MM.1S (cell line): ENCODE measurements around the gene PRM2.
"Not testable (repeated sequence)": the region's sequence is repeated elsewhere in the genome, so short reads cannot be mapped to it uniquely, and the experiment has no call there.

Experiments
- DNase-seq: peaks from one replicate; pipeline ENCODE4 v3.0.0-alpha.2; 2015
- H2AFZ ChIP-seq: fragments of 300-600 bp; sonication (generic); 2 replicates; pipeline ENCODE4 v1.6.0; 2016; ENCODE audit warnings: antibody characterized with exemption, low read length
- H3F3A ChIP-seq: fragments of 300-600 bp; sonication (generic); 2 replicates; pipeline ENCODE4 v1.6.1; 2016; ENCODE audit warnings: mild to moderate bottlenecking, antibody characterized with exemption, low read length, moderate library complexity, mixed read lengths; ENCODE audit not compliant: insufficient read depth
- H3K27ac ChIP-seq: fragments of 300-600 bp; sonication (generic); 2 replicates; pipeline ENCODE4 v1.5.1; 2016; ENCODE audit warnings: mild to moderate bottlenecking, low read length
- H3K27me3 ChIP-seq: fragments of 300-600 bp; sonication (generic); replicated peaks from 2 replicates; pipeline ENCODE4 v1.6.0; 2016; ENCODE audit warnings: low read length; ENCODE audit not compliant: insufficient read depth
- H3K36me3 ChIP-seq: fragments of 300-600 bp; sonication (generic); replicated peaks from 2 replicates; pipeline ENCODE4 v1.6.1; 2016; ENCODE audit warnings: mild to moderate bottlenecking, low read length, mixed read lengths; ENCODE audit not compliant: insufficient read depth
- H3K4me1 ChIP-seq: fragments of 300-600 bp; sonication (generic); 2 replicates; pipeline ENCODE4 v1.6.1; 2016; ENCODE audit warnings: low read length, mixed read lengths
- H3K4me2 ChIP-seq: fragments of 300-600 bp; sonication (generic); 2 replicates; pipeline ENCODE4 v1.6.0; 2016; ENCODE audit warnings: low read depth, low read length
- H3K4me3 ChIP-seq: fragments of 300-600 bp; sonication (generic); 2 replicates; pipeline ENCODE4 v1.5.1; 2016; ENCODE audit warnings: low read length, mixed read lengths
- H3K79me2 ChIP-seq: fragments of 300-600 bp; sonication (generic); 2 replicates; pipeline ENCODE4 v1.6.1; 2016; ENCODE audit warnings: mixed run types, low read length, mixed read lengths
- H3K9ac ChIP-seq: fragments of 300-600 bp; sonication (generic); 2 replicates; pipeline ENCODE4 v1.6.1; 2016; ENCODE audit warnings: low read length, mixed read lengths
- H3K9me2 ChIP-seq: fragments of 300-600 bp; sonication (generic); replicated peaks from 2 replicates; pipeline ENCODE4 v1.6.1; 2016; ENCODE audit warnings: mild to moderate bottlenecking, low read length, mixed read lengths; ENCODE audit not compliant: insufficient read depth
- H3K9me3 ChIP-seq: fragments of 300-600 bp; sonication (generic); replicated peaks from 2 replicates; pipeline ENCODE4 v1.6.1; 2016; ENCODE audit warnings: mild to moderate bottlenecking, low read length, mixed read lengths; ENCODE audit not compliant: insufficient read depth
- H4K20me1 ChIP-seq: fragments of 300-600 bp; sonication (generic); 2 replicates; pipeline ENCODE4 v1.6.1; 2016; ENCODE audit warnings: mild to moderate bottlenecking, low read length, moderate library complexity, mixed read lengths; ENCODE audit not compliant: insufficient read depth
- CTCF ChIP-seq: fragments of 300-600 bp; sonication (generic); IDR thresholded peaks from 2 replicates; pipeline ENCODE4 v1.5.1; 2016; ENCODE audit warnings: antibody characterized with exemption, low read length, mixed read lengths
- EZH2 ChIP-seq: fragments of 300-600 bp; sonication (generic); optimal IDR thresholded peaks from 2 replicates; pipeline ENCODE3; 2017; ENCODE audit warnings: low read depth, mild to moderate bottlenecking, antibody characterized with exemption, low read length, mixed read lengths
- EZH2phosphoT487 ChIP-seq: fragments of 300-600 bp; sonication (generic); IDR thresholded peaks from 2 replicates; pipeline ENCODE4 v1.6.1; 2018; ENCODE audit warnings: antibody characterized with exemption, low read length

Gene PRM2

GRCh38 chr16:11290102-11290893 is 14.0 kb upstream of the PRM2 start:
- no peaks in the 10 kb centered on the region for H3F3A ChIP-seq
- no peaks in the 10 kb centered on the region for H3K9me2 ChIP-seq
- peaks cover 33% of the 10 kb centered on the region for H3K27me3 ChIP-seq
- no peak overlapping the region for H3K4me3 ChIP-seq
- H3K9ac ChIP-seq: no peak overlapping the region
- H3K4me1 ChIP-seq: no peaks in the 10 kb centered on the region
- no peak overlapping the region for H3K27ac ChIP-seq
- H4K20me1 ChIP-seq: no peaks in the 10 kb centered on the region
- H3K9me3 ChIP-seq: no peaks in the 10 kb centered on the region
- H3K4me2 ChIP-seq: no peak overlapping the region
- no peaks in the 10 kb centered on the region for H3K79me2 ChIP-seq
- TF ChIP-seq EZH2 (no peak), EZH2phosphoT487 (no peak), CTCF (no peak)
- no peaks in the 10 kb centered on the region for H3K36me3 ChIP-seq
- no peak for DNase-seq
- no peak overlapping the region for H2AFZ ChIP-seq

GRCh38 chr16:11289696-11290095 is 13.4 kb upstream of the PRM2 start:
- H3K9ac ChIP-seq, H3K9me2 ChIP-seq, H2AFZ ChIP-seq, H3K79me2 ChIP-seq, H4K20me1 ChIP-seq, H3F3A ChIP-seq, H3K4me2 ChIP-seq, H3K4me1 ChIP-seq, H3K36me3 ChIP-seq, H3K4me3 ChIP-seq, H3K27ac ChIP-seq, DNase-seq, H3K9me3 ChIP-seq: not testable (repeated sequence)
- H3K27me3 ChIP-seq: peaks cover 27% of the 10 kb centered on the region

- Histone ChIP-seq H3K79me2 (no peaks in the 10 kb centered on the region), H4K20me1 (no peaks in the 10 kb centered on the region), H3K9me3 (no peaks in the 10 kb centered on the region), H3F3A (no peaks in the 10 kb centered on the region), H3K27me3 (peaks cover 23% of the 10 kb centered on the region), H3K4me3 (no peak overlapping the region), H3K4me1 (no peaks in the 10 kb centered on the region), H3K9me2 (no peaks in the 10 kb centered on the region), H3K36me3 (no peaks in the 10 kb centered on the region), H2AFZ (no peak overlapping the region), H3K4me2 (no peak overlapping the region), H3K9ac (no peak overlapping the region), H3K27ac (no peak overlapping the region)
- DNase-seq: no peak
- TF ChIP-seq CTCF (no peak), EZH2 (no peak), EZH2phosphoT487 (no peak)
These were observed 12.9 kb upstream of the PRM2 start for GRCh38 chr16:11289202-11289601.

DNA sequence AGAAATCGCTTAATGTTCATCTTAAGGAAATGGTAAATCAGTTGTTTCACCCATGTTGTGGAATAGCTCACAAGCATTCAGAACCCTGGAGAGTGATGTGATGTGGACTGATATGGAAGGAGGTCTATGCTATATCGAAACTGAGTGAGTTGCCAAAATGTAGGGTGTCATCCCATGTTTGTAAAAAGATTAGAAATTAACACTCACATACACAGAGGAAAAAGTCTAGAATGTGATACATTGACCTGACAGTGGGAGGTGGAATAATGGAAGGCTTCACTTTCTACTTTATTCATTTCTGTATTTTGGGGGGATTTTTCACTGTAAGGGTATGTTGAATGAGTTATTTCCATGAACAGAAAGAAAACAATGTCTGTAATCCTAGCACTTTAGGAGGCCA is 9.6 kb upstream of the PRM2 start:
- Histone ChIP-seq H3K9me2 (no peaks in the 10 kb centered on the region), H3K36me3 (no peaks in the 10 kb centered on the region), H3F3A (no peaks in the 10 kb centered on the region), H3K9ac (no peak overlapping the region), H3K27me3 (0 out of 2 replicates have a peak, but pooled peaks cover 7% of the 10 kb centered on the region), H3K4me1 (no peaks in the 10 kb centered on the region), H3K4me3 (no peak overlapping the region), H3K9me3 (no peaks in the 10 kb centered on the region), H4K20me1 (no peaks in the 10 kb centered on the region), H3K4me2 (no peak overlapping the region), H3K27ac (no peak overlapping the region), H3K79me2 (no peaks in the 10 kb centered on the region), H2AFZ (no peak overlapping the region)
- DNase-seq: no peak
- TF ChIP-seq CTCF (no peak), EZH2 (no peak), EZH2phosphoT487 (no peak)
